NCI-H748 (cell line): ENCODE data around the gene PRR15L.
"Not testable (repeated sequence)": the region's sequence is repeated elsewhere in the genome, so short reads cannot be mapped to it uniquely, and the experiment has no call there.

Experiments
- DNase-seq: peaks from one replicate; lab custom pipeline; 2025; ENCODE audit not compliant: unreplicated experiment; lab: John Stamatoyannopoulos, UW

PRR15L gene

GRCh38 chr17:47989159-47989558, 31.5 kb upstream of the PRR15L start:
- no peak for DNase-seq

GRCh38 chr17:47988445-47988844, 30.8 kb upstream of the PRR15L start:
- DNase-seq, result not testable (repeated sequence)

- DNase-seq, result peak; percentile 54
Observed at GRCh38 chr17:47987240-47987835, 29.7 kb upstream of the PRR15L start.

- no peak for DNase-seq
Observed at GRCh38 chr17:47986520-47986919, 28.8 kb upstream of the PRR15L start.

- no peak for DNase-seq
Observed at GRCh38 chr17:47983492-47984223, 26.0 kb upstream of the PRR15L start.

- DNase-seq, result no peak
Observed at GRCh38 chr17:47982645-47983390, 25.1 kb upstream of the PRR15L start.

GRCh38 chr17:47982091-47982617, 24.5 kb upstream of the PRR15L start:
- DNase-seq, result no peak

- no peak for DNase-seq
Observed at GRCh38 chr17:47981462-47981861, 23.8 kb upstream of the PRR15L start.

- DNase-seq, result peak; percentile 23
Observed at GRCh38 chr17:47980541-47980940, 22.9 kb upstream of the PRR15L start.

GRCh38 chr17:47978324-47978723, 20.6 kb upstream of the PRR15L start:
- DNase-seq, result peak; percentile 61

- no peak for DNase-seq
Observed at GRCh38 chr17:47975823-47976205, 18.1 kb upstream of the PRR15L start.

GRCh38 chr17:47975189-47975822, 17.6 kb upstream of the PRR15L start:
- DNase-seq, result no peak

- DNase-seq, result no peak
Observed at GRCh38 chr17:47973541-47973940, 15.9 kb upstream of the PRR15L start.

GRCh38 chr17:47970725-47971499, 13.2 kb upstream of the PRR15L start, which contains the start of gene CDK5RAP3:
Gene CDK5RAP3, plus strand, starts transcription at chr17:47971113. Its CDS starts 34 bp downstream, at chr17:47971147.
- DNase-seq, result peak; percentile 99

GRCh38 chr17:47969930-47970724, 12.4 kb upstream of the PRR15L start:
- DNase-seq, result no peak

- no peak for DNase-seq
Observed at GRCh38 chr17:47968836-47969235, 11.2 kb upstream of the PRR15L start.

GRCh38 chr17:47967607-47968252, 10.0 kb upstream of the PRR15L start:
- no peak for DNase-seq

GRCh38 chr17:47966079-47966519, 8.4 kb upstream of the PRR15L start:
- DNase-seq, result no peak

GRCh38 chr17:47964856-47965255, 7.2 kb upstream of the PRR15L start:
- DNase-seq, result no peak
